Measurements from ENCODE around the gene ZNF787.

The ZNF787 gene

GRCh38 chr19:56105090-56105701 is 15.9 kb downstream of the ZNF787 start:
- Histone ChIP-seq H3K79me2 (ENCODE audit: low read length) (peaks cover 95% of the 10 kb centered on the region), H3K36me3 (replicated peaks; ENCODE audit: low read depth, low read length) (peaks cover 35% of the 10 kb centered on the region), H3K27ac (ENCODE audit: low read length) (no peak overlapping the region), H3K27me3 (ENCODE audit: low read depth, low read length) (no peaks in the 10 kb centered on the region), H3K9me3 (ENCODE audit: insufficient read depth, low read length) (no peaks in the 10 kb centered on the region), H2AFZ (ENCODE audit: low read depth, low read length) (no peak overlapping the region), H4K20me1 (ENCODE audit: insufficient read depth, low read length) (peaks cover 55% of the 10 kb centered on the region), H3K4me1 (ENCODE audit: low read length) (peaks cover 11% of the 10 kb centered on the region), H3K4me2 (ENCODE audit: low read length) (no peak overlapping the region), H3K4me3 (ENCODE audit: low read length) (no peak overlapping the region), H3K9ac (ENCODE audit: low read length) (no peak overlapping the region)
- TF ChIP-seq EZH2phosphoT487 (IDR thresholded peaks at IDR 0.05; ENCODE audit: low read depth) (no peak), CTCF (IDR thresholded peaks at IDR 0.05; ENCODE audit: low read depth, low read length) (peak; percentile 37; the same call in 1 of the 2 replicates)

GRCh38 chr19:56104423-56104822 is 16.7 kb downstream of the ZNF787 start:
- peaks cover 9% of the 10 kb centered on the region; the same call in 1 of the 2 replicates for H3K4me1 ChIP-seq (ENCODE audit: low read length)
- peaks cover 54% of the 10 kb centered on the region for H4K20me1 ChIP-seq (ENCODE audit: insufficient read depth, low read length)
- TF ChIP-seq EZH2phosphoT487 (IDR thresholded peaks at IDR 0.05; ENCODE audit: low read depth) (no peak), CTCF (IDR thresholded peaks at IDR 0.05; ENCODE audit: low read depth, low read length) (no peak)
- no peak overlapping the region for H3K4me2 ChIP-seq (ENCODE audit: low read length)
- H3K4me3 ChIP-seq (ENCODE audit: low read length), result no peak overlapping the region
- H3K9ac ChIP-seq (ENCODE audit: low read length), result no peak overlapping the region
- H3K27me3 ChIP-seq (ENCODE audit: low read depth, low read length), result no peaks in the 10 kb centered on the region
- H3K36me3 ChIP-seq (replicated peaks; ENCODE audit: low read depth, low read length), result peaks cover 35% of the 10 kb centered on the region
- no peaks in the 10 kb centered on the region for H3K9me3 ChIP-seq (ENCODE audit: insufficient read depth, low read length)
- no peak overlapping the region for H3K27ac ChIP-seq (ENCODE audit: low read length)
- H2AFZ ChIP-seq (ENCODE audit: low read depth, low read length), result no peak overlapping the region
- H3K79me2 ChIP-seq (ENCODE audit: low read length), result peaks cover 94% of the 10 kb centered on the region

- no peak for TF ChIP-seq EZH2phosphoT487 (IDR thresholded peaks at IDR 0.05; ENCODE audit: low read depth)
- TF ChIP-seq CTCF (IDR thresholded peaks at IDR 0.05; ENCODE audit: low read depth, low read length), result no peak
- no peak overlapping the region for H3K4me2 ChIP-seq (ENCODE audit: low read length)
- H3K36me3 ChIP-seq (replicated peaks; ENCODE audit: low read depth, low read length), result peaks cover 33% of the 10 kb centered on the region
- no peaks in the 10 kb centered on the region for H3K27me3 ChIP-seq (ENCODE audit: low read depth, low read length)
- peaks cover 3% of the 10 kb centered on the region; the same call in 1 of the 2 replicates for H3K4me1 ChIP-seq (ENCODE audit: low read length)
- H3K4me3 ChIP-seq (ENCODE audit: low read length), result no peak overlapping the region
- H4K20me1 ChIP-seq (ENCODE audit: insufficient read depth, low read length), result peaks cover 43% of the 10 kb centered on the region
- H2AFZ ChIP-seq (ENCODE audit: low read depth, low read length), result no peak overlapping the region
- no peaks in the 10 kb centered on the region for H3K9me3 ChIP-seq (ENCODE audit: insufficient read depth, low read length)
- peaks cover 91% of the 10 kb centered on the region for H3K79me2 ChIP-seq (ENCODE audit: low read length)
- no peak overlapping the region for H3K9ac ChIP-seq (ENCODE audit: low read length)
- H3K27ac ChIP-seq (ENCODE audit: low read length), result no peak overlapping the region
Measured at GRCh38 chr19:56103027-56103614, 18.0 kb downstream of the ZNF787 start.

- peaks cover 3% of the 10 kb centered on the region; the same call in 1 of the 2 replicates for H3K4me1 ChIP-seq (ENCODE audit: low read length)
- no peaks in the 10 kb centered on the region for H3K9me3 ChIP-seq (ENCODE audit: insufficient read depth, low read length)
- no peak overlapping the region for H3K4me3 ChIP-seq (ENCODE audit: low read length)
- H2AFZ ChIP-seq (ENCODE audit: low read depth, low read length), result no peak overlapping the region
- H4K20me1 ChIP-seq (ENCODE audit: insufficient read depth, low read length), result peaks cover 45% of the 10 kb centered on the region
- no peak overlapping the region for H3K27ac ChIP-seq (ENCODE audit: low read length)
- peaks cover 38% of the 10 kb centered on the region for H3K36me3 ChIP-seq (replicated peaks; ENCODE audit: low read depth, low read length)
- no peak overlapping the region for H3K9ac ChIP-seq (ENCODE audit: low read length)
- H3K79me2 ChIP-seq (ENCODE audit: low read length), result peaks cover 91% of the 10 kb centered on the region
- H3K27me3 ChIP-seq (ENCODE audit: low read depth, low read length), result no peaks in the 10 kb centered on the region
- TF ChIP-seq CTCF (IDR thresholded peaks at IDR 0.05; ENCODE audit: low read depth, low read length) (no peak), EZH2phosphoT487 (IDR thresholded peaks at IDR 0.05; ENCODE audit: low read depth) (no peak)
- H3K4me2 ChIP-seq (ENCODE audit: low read length), result no peak overlapping the region
Measured at GRCh38 chr19:56101746-56102535, 19.2 kb downstream of the ZNF787 start.

Data from OCI-LY3 (cell line).